Activated naive CD8-positive, alpha-beta T cell (primary cell): Measurements from ENCODE around the gene PALD1.
A peak's percentile ranks its signal among the peaks of the same experiment; 100 is the strongest.
"Not testable (repeated sequence)": the region's sequence is repeated elsewhere in the genome, so short reads cannot be mapped to it uniquely, and the experiment has no call there.

Experiments used
- H3K27ac Mint-ChIP-seq: one replicate; pipeline ENCODE4 v1.8.0; 2021; ENCODE audit warnings: mixed read lengths
- H3K27me3 Mint-ChIP-seq: one replicate; pipeline ENCODE4 v1.8.0; 2021; ENCODE audit warnings: mixed read lengths
- H3K36me3 Mint-ChIP-seq: one replicate; pipeline ENCODE4 v1.8.0; 2021; ENCODE audit warnings: mixed read lengths
- H3K4me1 Mint-ChIP-seq: one replicate; pipeline ENCODE4 v1.8.0; 2021; ENCODE audit warnings: low read depth, mixed read lengths
- H3K4me3 Mint-ChIP-seq: one replicate; pipeline ENCODE4 v1.8.0; 2021; ENCODE audit warnings: mild to moderate bottlenecking, mixed read lengths
- H3K9me3 Mint-ChIP-seq: one replicate; pipeline ENCODE4 v1.8.0; 2021; ENCODE audit warnings: low read depth, mixed read lengths

The PALD1 gene

GRCh38 chr10:70466951-70467350 is 11.6 kb upstream of the PALD1 start:
- Mint-ChIP-seq H3K9me3 (no peaks in the 10 kb centered on the region), H3K27me3 (no peaks in the 10 kb centered on the region), H3K4me1 (no peaks in the 10 kb centered on the region), H3K36me3 (no peaks in the 10 kb centered on the region), H3K4me3 (no peak overlapping the region), H3K27ac (no peak overlapping the region)

GRCh38 chr10:70472799-70473454 is 5.6 kb upstream of the PALD1 start:
- H3K27ac Mint-ChIP-seq = no peak overlapping the region
- no peaks in the 10 kb centered on the region for H3K27me3 Mint-ChIP-seq
- no peaks in the 10 kb centered on the region for H3K9me3 Mint-ChIP-seq
- no peak overlapping the region for H3K4me3 Mint-ChIP-seq
- H3K36me3 Mint-ChIP-seq = no peaks in the 10 kb centered on the region
- H3K4me1 Mint-ChIP-seq = peaks cover 22% of the 10 kb centered on the region

GRCh38 chr10:70474780-70475179 is 3.8 kb upstream of the PALD1 start:
- H3K4me3 Mint-ChIP-seq = no peak overlapping the region
- H3K9me3 Mint-ChIP-seq = no peaks in the 10 kb centered on the region
- no peaks in the 10 kb centered on the region for H3K27me3 Mint-ChIP-seq
- no peak overlapping the region for H3K27ac Mint-ChIP-seq
- no peaks in the 10 kb centered on the region for H3K36me3 Mint-ChIP-seq
- peaks cover 29% of the 10 kb centered on the region for H3K4me1 Mint-ChIP-seq

GRCh38 chr10:70475661-70476060 is 2.9 kb upstream of the PALD1 start:
- Mint-ChIP-seq H3K4me1 (peaks cover 38% of the 10 kb centered on the region), H3K36me3 (no peaks in the 10 kb centered on the region), H3K4me3 (no peak overlapping the region), H3K9me3 (no peaks in the 10 kb centered on the region), H3K27me3 (no peaks in the 10 kb centered on the region), H3K27ac (no peak overlapping the region)

GRCh38 chr10:70476249-70477035 is 2.1 kb upstream of the PALD1 start:
- no peaks in the 10 kb centered on the region for H3K36me3 Mint-ChIP-seq
- peaks cover 42% of the 10 kb centered on the region for H3K4me1 Mint-ChIP-seq
- H3K27ac Mint-ChIP-seq = no peak overlapping the region
- no peaks in the 10 kb centered on the region for H3K9me3 Mint-ChIP-seq
- H3K4me3 Mint-ChIP-seq = peak overlapping the region; percentile 51
- H3K27me3 Mint-ChIP-seq = peaks cover 1% of the 10 kb centered on the region

- Mint-ChIP-seq H3K27ac (peak overlapping the region; percentile 83), H3K36me3 (no peaks in the 10 kb centered on the region), H3K4me1 (peaks cover 42% of the 10 kb centered on the region), H3K27me3 (peaks cover 1% of the 10 kb centered on the region), H3K4me3 (peak overlapping the region; percentile 76), H3K9me3 (no peaks in the 10 kb centered on the region)
Observed at GRCh38 chr10:70477661-70478162, 855 bp upstream of the PALD1 start.

- Mint-ChIP-seq H3K27me3 (peaks cover 1% of the 10 kb centered on the region), H3K9me3 (no peaks in the 10 kb centered on the region), H3K4me1 (peaks cover 42% of the 10 kb centered on the region), H3K4me3 (peak overlapping the region; percentile 81), H3K27ac (no peak overlapping the region), H3K36me3 (no peaks in the 10 kb centered on the region)
Observed at GRCh38 chr10:70479165-70479581, 606 bp downstream of the PALD1 start.

GRCh38 chr10:70479626-70480238 is 1.2 kb downstream of the PALD1 start:
- peaks cover 1% of the 10 kb centered on the region for H3K27me3 Mint-ChIP-seq
- H3K9me3 Mint-ChIP-seq = no peaks in the 10 kb centered on the region
- peak overlapping the region; percentile 81 for H3K4me3 Mint-ChIP-seq
- H3K4me1 Mint-ChIP-seq = peaks cover 42% of the 10 kb centered on the region
- H3K27ac Mint-ChIP-seq = peak overlapping the region; percentile 34
- no peaks in the 10 kb centered on the region for H3K36me3 Mint-ChIP-seq

GRCh38 chr10:70480239-70480861 is 1.8 kb downstream of the PALD1 start:
- peak overlapping the region; percentile 81 for H3K4me3 Mint-ChIP-seq
- peak overlapping the region; percentile 66 for H3K27ac Mint-ChIP-seq
- H3K4me1 Mint-ChIP-seq = peaks cover 40% of the 10 kb centered on the region
- no peaks in the 10 kb centered on the region for H3K9me3 Mint-ChIP-seq
- H3K27me3 Mint-ChIP-seq = peaks cover 1% of the 10 kb centered on the region
- no peaks in the 10 kb centered on the region for H3K36me3 Mint-ChIP-seq

- Mint-ChIP-seq H3K4me3 (no peak overlapping the region), H3K36me3 (no peaks in the 10 kb centered on the region), H3K4me1 (peaks cover 36% of the 10 kb centered on the region), H3K27me3 (peaks cover 1% of the 10 kb centered on the region), H3K27ac (peak overlapping the region; percentile 66), H3K9me3 (no peaks in the 10 kb centered on the region)
Observed at GRCh38 chr10:70481105-70481504, 2.5 kb downstream of the PALD1 start.

- H3K4me3 Mint-ChIP-seq = no peak overlapping the region
- H3K9me3 Mint-ChIP-seq = no peaks in the 10 kb centered on the region
- H3K36me3 Mint-ChIP-seq = no peaks in the 10 kb centered on the region
- peaks cover 1% of the 10 kb centered on the region for H3K27me3 Mint-ChIP-seq
- peaks cover 29% of the 10 kb centered on the region for H3K4me1 Mint-ChIP-seq
- no peak overlapping the region for H3K27ac Mint-ChIP-seq
Observed at GRCh38 chr10:70481831-70482530, 3.4 kb downstream of the PALD1 start.

- Mint-ChIP-seq H3K27ac (no peak overlapping the region), H3K4me1 (peaks cover 20% of the 10 kb centered on the region), H3K9me3 (no peaks in the 10 kb centered on the region), H3K27me3 (peaks cover 1% of the 10 kb centered on the region), H3K36me3 (no peaks in the 10 kb centered on the region), H3K4me3 (no peak overlapping the region)
Observed at GRCh38 chr10:70482982-70483760, 4.6 kb downstream of the PALD1 start.

GRCh38 chr10:70483872-70484271 is 5.3 kb downstream of the PALD1 start:
- not testable (repeated sequence) for H3K4me3 Mint-ChIP-seq, H3K9me3 Mint-ChIP-seq
- H3K4me1 Mint-ChIP-seq = peaks cover 20% of the 10 kb centered on the region

GRCh38 chr10:70487824-70488223 is 9.3 kb downstream of the PALD1 start:
- Mint-ChIP-seq H3K27ac (no peak overlapping the region), H3K27me3 (no peaks in the 10 kb centered on the region), H3K9me3 (no peaks in the 10 kb centered on the region), H3K36me3 (no peaks in the 10 kb centered on the region), H3K4me1 (no peaks in the 10 kb centered on the region), H3K4me3 (no peak overlapping the region)

More at GRCh38 chr10:70483872-70484271, 5.3 kb downstream of the PALD1 start:
- H3K27me3 Mint-ChIP-seq, H3K36me3 Mint-ChIP-seq, H3K27ac Mint-ChIP-seq: not testable (repeated sequence)
